RWPE2 (cell line): Measurements from ENCODE around the gene HDAC10.

Experiments
- ATAC-seq: fragments of 200-7000 bp; cut with Tn5 transposase; 3 replicates; pipeline ENCODE4 v1.9.1; 2021; ENCODE audit warnings: low read depth
- DNase-seq: peaks from one replicate; pipeline ENCODE4 v3.0.0-alpha.2; 2020; ENCODE audit warnings: low spot score
- H3K27ac ChIP-seq: fragments of 450-650 bp; 2 replicates; pipeline ENCODE4 v1.5.1; 2017; ENCODE audit warnings: mild to moderate bottlenecking; ENCODE audit not compliant: poor library complexity, severe bottlenecking
- H3K27me3 ChIP-seq: fragments of 250-450 bp; sonication (Bioruptor Pico); 2 replicates; pipeline ENCODE4 v1.5.1; 2021; ENCODE audit warnings: mild to moderate bottlenecking, moderate library complexity; ENCODE audit not compliant: insufficient read depth, poor library complexity, severe bottlenecking
- H3K36me3 ChIP-seq: fragments of 250-450 bp; sonication (Bioruptor Pico); 2 replicates; pipeline ENCODE4 v1.5.1; 2020; ENCODE audit warnings: low read depth, mild to moderate bottlenecking, moderate library complexity
- H3K4me1 ChIP-seq: fragments of 250-450 bp; sonication (Bioruptor Pico); 2 replicates; pipeline ENCODE4 v1.5.1; 2021; ENCODE audit warnings: mild to moderate bottlenecking, moderate library complexity; ENCODE audit not compliant: insufficient read depth, poor library complexity, severe bottlenecking
- H3K4me3 ChIP-seq: fragments of 250-450 bp; sonication (Bioruptor Pico); 2 replicates; pipeline ENCODE4 v1.5.1; 2021; ENCODE audit warnings: mild to moderate bottlenecking, moderate library complexity; ENCODE audit not compliant: severe bottlenecking
- H3K9me3 ChIP-seq: fragments of 250-450 bp; sonication (Bioruptor Pico); 2 replicates; pipeline ENCODE4 v1.5.1; 2021; ENCODE audit warnings: mild to moderate bottlenecking, moderate library complexity; ENCODE audit not compliant: severe bottlenecking
- CTCF ChIP-seq: fragments of 450-650 bp; IDR thresholded peaks from one replicate; pipeline ENCODE4 v1.5.1; 2017; ENCODE audit warnings: mild to moderate bottlenecking, moderate library complexity; ENCODE audit not compliant: poor library complexity, severe bottlenecking

The HDAC10 gene

GRCh38 chr22:50243685-50244419, 7.2 kb downstream of the HDAC10 start:
- ATAC-seq (peak; percentile 21), DNase-seq (no peak)
- no peak for TF ChIP-seq CTCF
- Histone ChIP-seq H3K27ac (peak overlapping the region; percentile 63), H3K4me3 (peak overlapping the region; percentile 74), H3K4me1 (peaks cover 8% of the 10 kb centered on the region), H3K36me3 (peaks cover 35% of the 10 kb centered on the region), H3K27me3 (no peaks in the 10 kb centered on the region), H3K9me3 (no peaks in the 10 kb centered on the region)

- DNase-seq, result no peak
- Histone ChIP-seq H3K4me1 (peaks cover 8% of the 10 kb centered on the region), H3K36me3 (peaks cover 42% of the 10 kb centered on the region), H3K4me3 (peak overlapping the region; percentile 74), H3K27ac (no peak overlapping the region), H3K27me3 (no peaks in the 10 kb centered on the region), H3K9me3 (no peaks in the 10 kb centered on the region)
- no peak for ATAC-seq
- TF ChIP-seq CTCF, result no peak
Measured at GRCh38 chr22:50242406-50242949, 8.6 kb downstream of the HDAC10 start.

- DNase-seq, result no peak
- Histone ChIP-seq H3K27ac (no peak overlapping the region), H3K27me3 (no peaks in the 10 kb centered on the region), H3K4me1 (peaks cover 8% of the 10 kb centered on the region), H3K9me3 (no peaks in the 10 kb centered on the region), H3K36me3 (peaks cover 30% of the 10 kb centered on the region), H3K4me3 (no peak overlapping the region)
- ATAC-seq, result no peak
- no peak for TF ChIP-seq CTCF
Measured at GRCh38 chr22:50238755-50239154, 12.3 kb downstream of the HDAC10 start.

GRCh38 chr22:50236731-50237409, 14.2 kb downstream of the HDAC10 start:
- peaks cover 30% of the 10 kb centered on the region for H3K36me3 ChIP-seq
- H3K4me1 ChIP-seq, result peaks cover 8% of the 10 kb centered on the region
- DNase-seq, result no peak
- H3K27me3 ChIP-seq, result no peaks in the 10 kb centered on the region
- no peaks in the 10 kb centered on the region for H3K9me3 ChIP-seq
- H3K4me3 ChIP-seq, result no peak overlapping the region
- no peak for ATAC-seq
- no peak overlapping the region for H3K27ac ChIP-seq
- peak; percentile 44 for TF ChIP-seq CTCF
